GM20431 (cell line): ENCODE data around the gene MEF2D.

ENCODE experiments used
- in situ Hi-C: fragments of 300-500 bp; cut with MseI, MboI; formaldehyde crosslinking; loops from one replicate; pipeline ENCODE4 v1.15.0; 2020; ENCODE audit warnings: low sequenced_read_pairs; ENCODE audit not compliant: unreplicated experiment

Gene MEF2D

GRCh38 chr1:156525856-156526489 is 25.4 kb upstream of the MEF2D start:
- in situ Hi-C loops = no loop called here

- in situ Hi-C loops = no loop called here
Measured at GRCh38 chr1:156525071-156525501, 24.5 kb upstream of the MEF2D start.

GRCh38 chr1:156524481-156524869 is 23.9 kb upstream of the MEF2D start:
- in situ Hi-C loops = no loop called here

- in situ Hi-C loops = no loop called here
Measured at GRCh38 chr1:156523801-156524480, 23.4 kb upstream of the MEF2D start.

GRCh38 chr1:156522443-156522970 is 21.9 kb upstream of the MEF2D start:
- in situ Hi-C loops = no loop called here

- in situ Hi-C loops = no loop called here
Measured at GRCh38 chr1:156517748-156518147, 17.2 kb upstream of the MEF2D start.

GRCh38 chr1:156516821-156517220 is 16.2 kb upstream of the MEF2D start:
- in situ Hi-C loops = no loop called here

- in situ Hi-C loops = no loop called here
Measured at GRCh38 chr1:156515956-156516355, 15.4 kb upstream of the MEF2D start.

- in situ Hi-C loops = no loop called here
Measured at GRCh38 chr1:156513185-156513584, 12.6 kb upstream of the MEF2D start.

GRCh38 chr1:156511644-156512043 is 11.1 kb upstream of the MEF2D start:
- in situ Hi-C loops = no loop called here

GRCh38 chr1:156510709-156511108 is 10.1 kb upstream of the MEF2D start:
- in situ Hi-C loops = no loop called here

- in situ Hi-C loops = no loop called here
Measured at GRCh38 chr1:156509424-156510034, 9.0 kb upstream of the MEF2D start.

- in situ Hi-C loops = no loop called here
Measured at GRCh38 chr1:156508955-156509234, 8.3 kb upstream of the MEF2D start.

GRCh38 chr1:156508205-156508954 is 7.8 kb upstream of the MEF2D start:
- in situ Hi-C loops = no loop called here

GRCh38 chr1:156506450-156506849 is 5.9 kb upstream of the MEF2D start:
- in situ Hi-C loops = no loop called here

- in situ Hi-C loops = no loop called here
Measured at GRCh38 chr1:156505679-156506298, 5.2 kb upstream of the MEF2D start.

- in situ Hi-C loops = no loop called here
Measured at GRCh38 chr1:156504821-156505678, 4.5 kb upstream of the MEF2D start.

GRCh38 chr1:156504438-156504813 is 3.9 kb upstream of the MEF2D start:
- in situ Hi-C loops = no loop called here

GRCh38 chr1:156503698-156504437 is 3.3 kb upstream of the MEF2D start:
- in situ Hi-C loops = no loop called here
